Liver (tissue), 3 donors: Measurements from ENCODE around the gene PUS1.

ENCODE experiments used
- ATF3 ChIP-seq: IDR thresholded peaks from 2 replicates; pipeline ENCODE4 v1.6.1; 2016; ENCODE audit warnings: antibody characterized with exemption
- JUND ChIP-seq, 2 donors: IDR thresholded peaks; 2 replicates each; pipeline ENCODE4 v1.6.1; 2016; ENCODE audit warnings: antibody characterized with exemption in 2 of 2
- TAF1 ChIP-seq: conservative IDR thresholded peaks from 2 replicates; pipeline ENCODE4 v1.6.1; 2016; ENCODE audit warnings: antibody characterized with exemption, mild to moderate bottlenecking
- TF ChIP-seq, protein P1 (sequence below): IDR thresholded peaks from 2 replicates; pipeline ENCODE4 v1.6.1; 2016; ENCODE audit warnings: antibody characterized with exemption
- TF ChIP-seq, protein P2 (sequence below): fragments of 150-350 bp; IDR thresholded peaks from 2 replicates; pipeline ENCODE4 v1.5.1; 2017; ENCODE audit warnings: improper control_type of control experiment, low read depth, low read length; ENCODE audit not compliant: missing input control
- donor health status: healthy.
- donor health status: healthy.

DNA sequence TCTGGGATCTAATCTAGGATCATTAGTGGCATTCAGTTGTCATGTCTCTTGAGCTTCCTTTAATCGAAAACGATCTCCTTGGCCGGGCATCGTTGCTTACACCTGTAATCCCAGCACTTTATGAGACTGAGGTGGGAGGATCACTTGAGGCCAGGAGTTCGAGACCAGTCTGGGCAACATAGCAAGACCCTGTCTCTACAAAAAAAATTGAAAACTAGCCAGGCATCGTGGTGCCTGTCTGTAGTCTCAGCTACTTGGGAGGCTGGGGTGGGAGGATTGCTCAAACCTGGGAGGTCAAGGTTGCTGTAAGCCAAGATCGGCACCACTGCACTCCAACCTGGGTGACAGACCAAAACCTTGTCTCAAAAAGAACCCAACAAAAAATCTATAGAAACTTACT, 9.0 kb downstream of the PUS1 start:
- TF ChIP-seq, protein P1, sequence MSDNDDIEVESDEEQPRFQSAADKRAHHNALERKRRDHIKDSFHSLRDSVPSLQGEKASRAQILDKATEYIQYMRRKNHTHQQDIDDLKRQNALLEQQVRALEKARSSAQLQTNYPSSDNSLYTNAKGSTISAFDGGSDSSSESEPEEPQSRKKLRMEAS, result no peak
- TF ChIP-seq, protein P2, sequence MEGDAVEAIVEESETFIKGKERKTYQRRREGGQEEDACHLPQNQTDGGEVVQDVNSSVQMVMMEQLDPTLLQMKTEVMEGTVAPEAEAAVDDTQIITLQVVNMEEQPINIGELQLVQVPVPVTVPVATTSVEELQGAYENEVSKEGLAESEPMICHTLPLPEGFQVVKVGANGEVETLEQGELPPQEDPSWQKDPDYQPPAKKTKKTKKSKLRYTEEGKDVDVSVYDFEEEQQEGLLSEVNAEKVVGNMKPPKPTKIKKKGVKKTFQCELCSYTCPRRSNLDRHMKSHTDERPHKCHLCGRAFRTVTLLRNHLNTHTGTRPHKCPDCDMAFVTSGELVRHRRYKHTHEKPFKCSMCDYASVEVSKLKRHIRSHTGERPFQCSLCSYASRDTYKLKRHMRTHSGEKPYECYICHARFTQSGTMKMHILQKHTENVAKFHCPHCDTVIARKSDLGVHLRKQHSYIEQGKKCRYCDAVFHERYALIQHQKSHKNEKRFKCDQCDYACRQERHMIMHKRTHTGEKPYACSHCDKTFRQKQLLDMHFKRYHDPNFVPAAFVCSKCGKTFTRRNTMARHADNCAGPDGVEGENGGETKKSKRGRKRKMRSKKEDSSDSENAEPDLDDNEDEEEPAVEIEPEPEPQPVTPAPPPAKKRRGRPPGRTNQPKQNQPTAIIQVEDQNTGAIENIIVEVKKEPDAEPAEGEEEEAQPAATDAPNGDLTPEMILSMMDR, result no peak
- no peak for TF ChIP-seq JUND (IDR thresholded peaks at IDR 0.05)
- no peak for TF ChIP-seq TAF1
- TF ChIP-seq ATF3, result no peak
